GM18508 (cell line): ENCODE data around the gene IL5RA.

Experiments
- ATAC-seq: cut with Tn5 transposase; IDR thresholded peaks from one replicate; pipeline ENCODE4 v1.9.1; 2021; ENCODE audit warnings: moderate number of reproducible peaks; ENCODE audit not compliant: insufficient read depth, unreplicated experiment

IL5RA gene, protein sequence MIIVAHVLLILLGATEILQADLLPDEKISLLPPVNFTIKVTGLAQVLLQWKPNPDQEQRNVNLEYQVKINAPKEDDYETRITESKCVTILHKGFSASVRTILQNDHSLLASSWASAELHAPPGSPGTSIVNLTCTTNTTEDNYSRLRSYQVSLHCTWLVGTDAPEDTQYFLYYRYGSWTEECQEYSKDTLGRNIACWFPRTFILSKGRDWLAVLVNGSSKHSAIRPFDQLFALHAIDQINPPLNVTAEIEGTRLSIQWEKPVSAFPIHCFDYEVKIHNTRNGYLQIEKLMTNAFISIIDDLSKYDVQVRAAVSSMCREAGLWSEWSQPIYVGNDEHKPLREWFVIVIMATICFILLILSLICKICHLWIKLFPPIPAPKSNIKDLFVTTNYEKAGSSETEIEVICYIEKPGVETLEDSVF

DNA sequence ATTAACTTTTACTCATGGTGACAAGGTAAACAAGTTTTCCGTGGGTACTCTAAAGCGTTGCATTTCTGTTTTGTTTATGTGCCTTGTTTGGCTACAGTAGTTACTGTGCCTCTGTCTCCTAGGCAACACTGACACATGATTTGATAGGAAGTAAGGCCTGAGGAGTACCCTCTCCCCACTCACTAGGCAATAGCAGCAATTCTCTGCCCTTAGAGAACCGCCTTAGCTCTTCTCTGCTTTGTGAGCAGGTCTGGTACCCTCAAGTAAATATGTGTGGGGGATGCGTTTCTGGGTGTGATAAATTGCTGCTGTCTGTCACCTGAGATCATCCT, at the start of gene IL5RA:
Gene IL5RA, minus strand, starts transcription at position 76 of the 332 bp plus-strand sequence. CDS start 5,390 bp downstream, outside the sequence.
- no peak for ATAC-seq

DNA sequence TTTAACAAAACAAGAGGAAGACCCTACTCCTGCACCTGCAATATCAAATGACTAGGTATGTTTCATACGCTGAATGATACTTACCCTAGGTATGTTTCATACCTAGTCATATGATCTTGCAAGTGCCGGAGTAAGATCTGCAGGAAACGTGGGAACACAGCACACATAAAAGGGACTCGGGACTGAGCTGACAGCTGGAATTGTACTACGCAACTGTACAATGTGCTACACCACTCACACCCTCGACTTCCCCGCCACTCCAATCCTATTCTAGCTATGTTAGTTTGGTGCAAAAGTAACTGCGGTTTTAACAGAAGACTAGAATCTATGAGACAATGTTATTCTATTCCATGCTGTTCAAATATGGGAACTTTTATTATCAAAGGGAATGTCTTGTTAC, 47.3 kb upstream of the IL5RA start:
- ATAC-seq, result no peak

DNA sequence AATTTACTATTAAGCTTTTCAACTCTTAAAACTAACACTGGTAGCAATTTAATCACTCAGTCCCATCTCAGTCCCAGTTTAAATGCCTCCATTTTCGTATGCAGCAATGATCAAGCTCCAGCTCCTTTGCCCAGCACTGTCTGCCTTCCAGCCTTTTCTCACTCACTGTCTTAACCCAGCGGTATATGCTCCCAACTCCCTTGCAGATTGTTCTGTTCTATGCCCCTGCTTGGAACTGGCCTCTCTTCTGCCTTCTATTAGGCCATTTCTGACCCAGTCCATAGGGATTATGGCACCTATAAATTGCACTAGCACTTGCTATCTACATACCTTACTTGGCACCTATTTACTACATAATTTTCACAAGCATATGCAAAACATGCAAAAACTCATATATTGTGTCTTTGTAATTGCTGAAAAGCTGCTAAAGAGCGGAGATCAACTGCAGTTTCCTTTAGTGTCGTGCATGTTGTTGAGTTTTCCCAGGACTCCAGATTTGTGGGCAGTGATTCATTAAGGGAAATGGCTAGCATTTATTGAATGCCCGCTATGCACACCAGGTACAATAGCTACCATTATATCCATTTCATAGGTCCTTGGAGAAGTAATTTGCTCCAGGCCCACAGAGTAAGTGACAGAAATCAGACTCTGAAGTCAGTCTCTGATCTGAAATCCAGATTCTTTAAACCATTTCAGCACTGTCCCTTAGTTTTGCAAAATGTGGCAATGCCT, 44.9 kb upstream of the IL5RA start:
- ATAC-seq, result no peak

DNA sequence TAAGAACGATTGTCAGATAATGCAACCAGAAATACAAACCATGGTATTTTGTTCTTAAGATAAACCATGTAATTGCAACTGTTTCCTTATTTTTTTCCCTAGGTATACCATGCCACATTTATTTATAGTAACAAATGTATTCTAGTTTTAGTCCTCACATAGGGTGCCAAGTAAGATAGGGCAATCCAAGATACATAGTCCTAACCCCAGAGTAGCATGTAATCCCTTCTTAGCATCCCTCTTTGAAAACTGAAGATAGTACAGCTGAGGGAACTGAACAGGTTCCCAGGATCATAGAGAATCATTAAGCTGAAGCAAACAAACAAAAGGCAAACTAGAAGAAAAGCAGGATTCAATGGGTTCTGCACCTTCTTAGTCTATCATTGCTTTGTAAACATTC, 41.3 kb upstream of the IL5RA start:
- no peak for ATAC-seq

- ATAC-seq, result no peak
Observed at GRCh38 chr3:3149560-3149959, 39.4 kb upstream of the IL5RA start.

DNA sequence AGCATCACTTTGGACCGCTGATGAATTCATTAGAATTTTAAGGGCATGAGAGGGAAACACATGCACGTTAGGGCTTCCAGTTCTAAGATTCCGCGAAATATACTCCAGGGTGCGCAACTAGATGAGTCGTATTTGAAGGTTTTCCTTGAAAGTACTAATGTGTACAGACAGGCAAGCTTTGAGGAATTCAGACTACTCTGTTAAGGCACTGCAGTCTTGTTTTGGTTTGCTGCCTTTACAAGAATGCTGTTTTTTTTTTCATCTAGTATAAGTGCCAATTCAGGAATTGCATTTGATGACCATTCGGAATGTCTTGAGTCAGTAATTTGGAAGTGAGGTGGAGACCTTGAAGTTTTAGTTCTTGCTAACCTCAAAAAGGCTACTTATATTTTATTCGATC, 35.7 kb upstream of the IL5RA start:
- ATAC-seq, result no peak

GRCh38 chr3:3141939-3142338, 31.8 kb upstream of the IL5RA start:
- ATAC-seq, result no peak

DNA sequence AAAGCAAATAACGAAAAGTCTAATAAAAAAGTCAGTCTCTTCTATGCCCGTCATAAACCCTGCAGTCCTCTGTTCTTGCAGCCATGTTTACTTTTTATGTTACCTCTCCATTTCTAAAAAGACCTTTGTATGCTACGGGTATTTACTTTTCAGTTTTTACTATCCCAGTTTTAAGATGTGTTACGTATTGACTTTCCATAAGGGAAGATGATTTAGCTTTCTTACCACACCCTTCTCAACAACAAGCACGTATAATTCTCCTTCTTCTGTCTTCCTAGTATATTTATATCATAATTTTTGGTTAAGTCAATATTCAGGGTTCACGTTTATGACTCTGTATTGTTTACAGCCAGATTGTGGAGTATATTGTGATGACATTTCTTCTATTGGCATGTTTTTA, 27.4 kb upstream of the IL5RA start:
- no peak for ATAC-seq

- ATAC-seq, result no peak
Observed at GRCh38 chr3:3134750-3135448, 24.7 kb upstream of the IL5RA start.

GRCh38 chr3:3133500-3133899, 23.3 kb upstream of the IL5RA start:
- no peak for ATAC-seq

GRCh38 chr3:3129579-3129978, 19.4 kb upstream of the IL5RA start:
- no peak for ATAC-seq

- no peak for ATAC-seq
Observed at GRCh38 chr3:3127432-3128010, 17.3 kb upstream of the IL5RA start.

- ATAC-seq, result peak; percentile 87
Observed at GRCh38 chr3:3126477-3127431, 16.6 kb upstream of the IL5RA start, which contains the start of gene TRNT1. Gene TRNT1 (plus strand): TSS chr3:3126940. CDS start chr3:3129041, 2,101 bp downstream.

DNA sequence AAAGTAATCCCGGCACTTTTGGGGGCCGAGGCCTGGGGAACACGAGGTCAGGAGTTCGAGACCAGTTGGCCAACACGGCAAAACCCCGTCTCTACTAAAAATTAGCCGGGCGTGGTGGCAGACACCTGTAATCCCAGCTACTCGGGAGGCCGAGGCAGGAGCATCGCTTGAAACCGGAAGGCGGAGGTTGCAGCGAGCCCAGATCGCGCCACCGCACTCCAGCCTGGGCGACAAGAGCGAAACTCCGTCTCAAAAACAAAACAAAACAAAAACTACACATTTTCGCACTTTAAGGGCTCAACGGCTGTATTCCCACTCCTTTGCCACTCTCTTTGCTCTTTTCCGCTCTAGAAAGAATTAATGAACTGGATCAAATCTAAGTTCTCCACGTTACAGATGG, 15.8 kb upstream of the IL5RA start:
- no peak for ATAC-seq

- ATAC-seq, result no peak
Observed at GRCh38 chr3:3119393-3119851, 9.2 kb upstream of the IL5RA start.

GRCh38 chr3:3117651-3118050, 7.5 kb upstream of the IL5RA start:
- no peak for ATAC-seq

DNA sequence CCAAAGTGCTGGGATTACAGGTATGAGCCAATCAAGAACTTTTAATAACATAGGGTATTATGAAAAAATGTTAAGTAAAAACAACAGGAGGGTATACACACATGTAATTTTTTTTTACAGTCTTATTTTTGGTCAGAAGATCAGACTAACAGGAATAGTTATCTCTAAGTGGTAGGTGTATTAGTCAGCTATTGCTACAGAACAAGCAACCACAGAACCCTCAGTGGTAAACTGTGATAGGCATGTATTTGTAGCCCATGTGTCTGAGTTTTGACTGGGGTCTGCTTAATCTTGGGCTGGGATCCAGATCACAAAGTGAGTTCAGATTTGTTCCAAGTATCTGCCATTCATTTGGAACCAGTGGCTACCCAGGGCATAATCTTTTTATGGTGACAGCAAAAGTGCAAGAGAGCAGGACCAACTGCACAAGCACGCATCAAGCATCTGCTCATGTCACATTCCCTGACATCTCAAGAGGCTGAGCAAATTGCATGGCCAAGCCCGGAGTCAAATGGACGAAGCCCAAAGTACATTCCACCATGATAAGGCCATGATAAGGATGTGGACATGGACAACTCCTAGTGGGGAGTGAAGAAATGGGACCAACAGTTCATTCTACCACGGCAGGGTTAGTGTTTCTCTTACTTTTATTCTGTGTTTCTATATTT, 3.0 kb upstream of the IL5RA start:
- no peak for ATAC-seq

DNA sequence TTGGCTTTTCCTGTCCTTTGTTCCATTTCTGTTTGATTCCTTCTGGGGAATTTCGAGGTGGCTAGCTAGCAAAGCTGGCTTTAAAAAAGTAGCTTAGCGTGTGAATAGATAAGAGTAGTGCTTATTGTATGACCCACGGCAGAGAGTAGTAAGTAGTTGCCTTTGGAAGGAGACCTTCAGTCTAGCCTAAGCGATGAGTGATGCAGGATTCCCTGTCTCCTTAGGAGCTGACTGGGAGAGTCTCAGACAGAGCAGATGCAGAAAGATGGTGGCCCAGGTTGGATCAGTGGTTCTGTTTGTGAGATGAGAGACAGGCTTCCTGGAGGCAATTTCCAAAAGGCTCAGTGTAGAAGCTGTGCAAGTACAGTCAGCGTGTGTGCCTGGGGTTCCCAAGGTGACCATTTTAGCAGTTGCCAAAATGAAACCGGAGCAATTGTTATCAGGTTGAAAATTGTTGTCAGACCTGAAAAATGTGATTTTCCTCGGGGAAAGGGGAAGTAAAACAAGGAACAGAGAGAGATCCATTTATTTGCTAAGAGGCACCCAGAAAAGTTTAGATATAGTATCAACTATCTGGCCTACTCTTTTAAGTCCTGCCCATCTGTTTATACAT, 681 bp upstream of the IL5RA start:
- ATAC-seq, result no peak
